HL-60 (cell line): ENCODE data around the gene RHBDD1.
"Not testable (repeated sequence)": the region's sequence is repeated elsewhere in the genome, so short reads cannot be mapped to it uniquely, and the experiment has no call there.

Experiments
- DNase-seq, 2 experiments: peaks; one replicate each; pipeline ENCODE4 v3.0.0-alpha.2; 2010 to 2020; ENCODE audit warnings: low read depth in 1 of 2, low spot score in 1 of 2
- H3K27ac ChIP-seq: fragments of 250-450 bp; sonication (Bioruptor Pico); replicated peaks from 2 replicates; pipeline ENCODE4 v1.5.1; 2020; ENCODE audit warnings: mild to moderate bottlenecking, moderate library complexity
- H3K27me3 ChIP-seq: fragments of 250-450 bp; sonication (Bioruptor Pico); 2 replicates; pipeline ENCODE4 v1.5.1; 2021; ENCODE audit warnings: mild to moderate bottlenecking, moderate library complexity; ENCODE audit not compliant: insufficient read depth, poor library complexity, severe bottlenecking
- H3K4me3 ChIP-seq: replicated peaks from 2 replicates; pipeline ENCODE4 v1.5.1; 2011; ENCODE audit warnings: mild to moderate bottlenecking, control low read depth, low read length; ENCODE audit not compliant: insufficient read depth
- GABPA ChIP-seq: IDR thresholded peaks from 2 replicates; pipeline ENCODE4 v1.6.1; 2012; ENCODE audit warnings: low read depth
- POLR2AphosphoS5 ChIP-seq: IDR thresholded peaks from 2 replicates; pipeline ENCODE4 v1.6.1; 2012; ENCODE audit warnings: low read depth
- SPI1 ChIP-seq: IDR thresholded peaks from 2 replicates; pipeline ENCODE4 v1.6.1; 2012; ENCODE audit warnings: low read depth, mild to moderate bottlenecking, borderline replicate concordance
- TF ChIP-seq, protein P1 (sequence below): IDR thresholded peaks from 2 replicates; pipeline ENCODE4 v1.6.1; 2012; ENCODE audit warnings: low read depth; ENCODE audit not compliant: insufficient replicate concordance
- TF ChIP-seq, protein P2 (sequence below): IDR thresholded peaks from one replicate; pipeline ENCODE4 v1.5.1; 2011; ENCODE audit warnings: low read length, control low read depth, inconsistent platforms; ENCODE audit not compliant: insufficient read depth

Gene RHBDD1

DNA sequence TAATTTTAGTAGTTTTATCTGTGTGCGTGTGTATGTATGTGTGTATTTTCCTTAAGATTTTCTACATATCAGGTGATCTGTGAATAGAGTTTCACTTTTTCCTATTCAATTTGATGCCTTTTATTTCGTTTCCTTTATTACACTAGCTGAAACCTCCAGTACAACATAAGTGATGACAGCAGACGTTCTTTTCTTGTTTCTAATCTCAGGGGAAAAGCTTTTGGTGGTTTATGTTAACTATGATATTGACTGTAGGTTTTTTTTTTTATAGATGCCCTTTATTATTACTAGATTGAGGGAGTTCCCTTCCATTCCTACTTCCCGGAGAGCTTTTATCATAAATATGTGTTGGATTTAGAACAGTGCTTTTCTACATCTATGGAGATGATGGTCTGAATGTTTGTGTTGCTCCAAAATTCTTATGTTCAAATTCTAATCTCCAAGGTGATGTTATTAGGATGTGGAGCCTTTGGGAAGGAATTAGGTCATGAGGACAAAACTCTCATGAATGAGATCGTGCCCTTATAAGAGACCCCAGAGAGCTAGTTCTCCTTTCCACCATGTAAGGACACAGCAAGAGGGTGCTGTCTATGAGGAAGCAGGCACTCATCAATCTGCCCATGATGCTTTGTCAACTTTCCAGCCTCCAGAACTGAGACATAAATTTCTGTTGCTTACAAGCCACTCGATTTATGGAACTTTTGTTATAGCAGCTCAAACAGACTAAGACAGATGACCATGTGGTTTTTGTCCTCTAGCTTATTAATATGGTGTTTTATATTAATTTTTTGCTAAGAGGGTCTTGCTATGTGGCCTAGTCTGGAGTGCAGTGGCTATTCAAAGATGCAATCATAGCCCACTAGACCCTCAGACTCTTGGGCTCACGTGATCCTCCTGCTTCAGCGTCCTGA is 5.9 kb upstream of the RHBDD1 start:
- no peak overlapping the region for H3K27ac ChIP-seq
- DNase-seq, result no peak
- H3K4me3 ChIP-seq, result no peak overlapping the region
- TF ChIP-seq, protein P1, sequence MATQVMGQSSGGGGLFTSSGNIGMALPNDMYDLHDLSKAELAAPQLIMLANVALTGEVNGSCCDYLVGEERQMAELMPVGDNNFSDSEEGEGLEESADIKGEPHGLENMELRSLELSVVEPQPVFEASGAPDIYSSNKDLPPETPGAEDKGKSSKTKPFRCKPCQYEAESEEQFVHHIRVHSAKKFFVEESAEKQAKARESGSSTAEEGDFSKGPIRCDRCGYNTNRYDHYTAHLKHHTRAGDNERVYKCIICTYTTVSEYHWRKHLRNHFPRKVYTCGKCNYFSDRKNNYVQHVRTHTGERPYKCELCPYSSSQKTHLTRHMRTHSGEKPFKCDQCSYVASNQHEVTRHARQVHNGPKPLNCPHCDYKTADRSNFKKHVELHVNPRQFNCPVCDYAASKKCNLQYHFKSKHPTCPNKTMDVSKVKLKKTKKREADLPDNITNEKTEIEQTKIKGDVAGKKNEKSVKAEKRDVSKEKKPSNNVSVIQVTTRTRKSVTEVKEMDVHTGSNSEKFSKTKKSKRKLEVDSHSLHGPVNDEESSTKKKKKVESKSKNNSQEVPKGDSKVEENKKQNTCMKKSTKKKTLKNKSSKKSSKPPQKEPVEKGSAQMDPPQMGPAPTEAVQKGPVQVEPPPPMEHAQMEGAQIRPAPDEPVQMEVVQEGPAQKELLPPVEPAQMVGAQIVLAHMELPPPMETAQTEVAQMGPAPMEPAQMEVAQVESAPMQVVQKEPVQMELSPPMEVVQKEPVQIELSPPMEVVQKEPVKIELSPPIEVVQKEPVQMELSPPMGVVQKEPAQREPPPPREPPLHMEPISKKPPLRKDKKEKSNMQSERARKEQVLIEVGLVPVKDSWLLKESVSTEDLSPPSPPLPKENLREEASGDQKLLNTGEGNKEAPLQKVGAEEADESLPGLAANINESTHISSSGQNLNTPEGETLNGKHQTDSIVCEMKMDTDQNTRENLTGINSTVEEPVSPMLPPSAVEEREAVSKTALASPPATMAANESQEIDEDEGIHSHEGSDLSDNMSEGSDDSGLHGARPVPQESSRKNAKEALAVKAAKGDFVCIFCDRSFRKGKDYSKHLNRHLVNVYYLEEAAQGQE, result no peak
- TF ChIP-seq SPI1 (no peak), POLR2AphosphoS5 (no peak), GABPA (no peak)
- TF ChIP-seq, protein P2, sequence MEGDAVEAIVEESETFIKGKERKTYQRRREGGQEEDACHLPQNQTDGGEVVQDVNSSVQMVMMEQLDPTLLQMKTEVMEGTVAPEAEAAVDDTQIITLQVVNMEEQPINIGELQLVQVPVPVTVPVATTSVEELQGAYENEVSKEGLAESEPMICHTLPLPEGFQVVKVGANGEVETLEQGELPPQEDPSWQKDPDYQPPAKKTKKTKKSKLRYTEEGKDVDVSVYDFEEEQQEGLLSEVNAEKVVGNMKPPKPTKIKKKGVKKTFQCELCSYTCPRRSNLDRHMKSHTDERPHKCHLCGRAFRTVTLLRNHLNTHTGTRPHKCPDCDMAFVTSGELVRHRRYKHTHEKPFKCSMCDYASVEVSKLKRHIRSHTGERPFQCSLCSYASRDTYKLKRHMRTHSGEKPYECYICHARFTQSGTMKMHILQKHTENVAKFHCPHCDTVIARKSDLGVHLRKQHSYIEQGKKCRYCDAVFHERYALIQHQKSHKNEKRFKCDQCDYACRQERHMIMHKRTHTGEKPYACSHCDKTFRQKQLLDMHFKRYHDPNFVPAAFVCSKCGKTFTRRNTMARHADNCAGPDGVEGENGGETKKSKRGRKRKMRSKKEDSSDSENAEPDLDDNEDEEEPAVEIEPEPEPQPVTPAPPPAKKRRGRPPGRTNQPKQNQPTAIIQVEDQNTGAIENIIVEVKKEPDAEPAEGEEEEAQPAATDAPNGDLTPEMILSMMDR, result no peak
- no peaks in the 10 kb centered on the region for H3K27me3 ChIP-seq

- DNase-seq, result no peak
- no peak overlapping the region for H3K4me3 ChIP-seq
- TF ChIP-seq, protein P1, result no peak
- TF ChIP-seq SPI1 (no peak), POLR2AphosphoS5 (no peak), GABPA (no peak)
- TF ChIP-seq, protein P2, result no peak
These were observed 4.6 kb upstream of the RHBDD1 start for GRCh38 chr2:226831266-226831665.

DNA sequence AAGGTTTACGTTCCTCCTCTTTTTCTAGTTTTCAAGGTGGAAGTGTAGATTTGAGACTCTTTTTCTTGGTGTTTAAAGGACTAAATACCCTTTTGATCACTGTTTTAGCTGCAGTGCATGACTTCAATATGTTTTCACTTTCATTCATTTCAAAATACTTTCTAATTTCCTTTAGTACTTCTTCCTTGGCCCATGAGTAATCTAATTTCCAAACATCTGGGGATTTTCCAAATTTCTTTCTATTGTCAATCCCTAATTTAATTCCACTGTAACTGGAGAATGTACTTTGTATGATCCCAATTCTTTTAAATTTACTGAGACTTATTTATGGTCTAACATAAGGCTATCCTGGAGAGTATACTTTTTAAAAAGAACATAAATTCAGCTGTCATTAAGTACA is 3.8 kb upstream of the RHBDD1 start:
- no peak for DNase-seq
- no peak for TF ChIP-seq SPI1
- TF ChIP-seq, protein P1, result no peak
- TF ChIP-seq, protein P2, result no peak
- TF ChIP-seq POLR2AphosphoS5, result no peak
- TF ChIP-seq GABPA, result no peak

More at GRCh38 chr2:226831266-226831665, 4.6 kb upstream of the RHBDD1 start:
- H3K27ac ChIP-seq, result no peak overlapping the region
- H3K27me3 ChIP-seq, result no peaks in the 10 kb centered on the region

GRCh38 chr2:226834880-226835279 is 974 bp upstream of the RHBDD1 start:
- H3K27me3 ChIP-seq, H3K4me3 ChIP-seq, H3K27ac ChIP-seq, DNase-seq: not testable (repeated sequence)

More for the DNA sequence above, 3.8 kb upstream of the RHBDD1 start:
- Histone ChIP-seq H3K4me3 (no peak overlapping the region), H3K27me3 (no peaks in the 10 kb centered on the region), H3K27ac (no peak overlapping the region)
